Brain pericyte (primary cell): ENCODE measurements around the gene ZFC3H1.

ENCODE experiments used
- DNase-seq: peaks from one replicate; pipeline ENCODE4 v3.0.0-alpha.2; 2012; ENCODE audit warnings: low read depth, low spot score

ZFC3H1 gene

GRCh38 chr12:71671816-71672215 lies 8.2 kb upstream of the ZFC3H1 start:
- DNase-seq = no peak

- no peak for DNase-seq
Observed at GRCh38 chr12:71671311-71671710, 7.7 kb upstream of the ZFC3H1 start.

- no peak for DNase-seq
Observed at GRCh38 chr12:71666259-71666658, 2.6 kb upstream of the ZFC3H1 start.

GRCh38 chr12:71665090-71665463 lies 1.4 kb upstream of the ZFC3H1 start:
- DNase-seq = no peak

- no peak for DNase-seq
Observed at GRCh38 chr12:71664411-71665089, 902 bp upstream of the ZFC3H1 start.

- DNase-seq = no peak
Observed at GRCh38 chr12:71662849-71663560, 643 bp downstream of the ZFC3H1 start.

GRCh38 chr12:71661977-71662530 lies 1.6 kb downstream of the ZFC3H1 start:
- DNase-seq = no peak

- no peak for DNase-seq
Observed at GRCh38 chr12:71656740-71657139, 6.9 kb downstream of the ZFC3H1 start.

GRCh38 chr12:71655907-71656306 lies 7.7 kb downstream of the ZFC3H1 start:
- no peak for DNase-seq

- DNase-seq = no peak
Observed at GRCh38 chr12:71655495-71655894, 8.2 kb downstream of the ZFC3H1 start.

- no peak for DNase-seq
Observed at GRCh38 chr12:71654200-71654599, 9.4 kb downstream of the ZFC3H1 start.

- DNase-seq = no peak
Observed at GRCh38 chr12:71653137-71653536, 10.5 kb downstream of the ZFC3H1 start.

- DNase-seq = no peak
Observed at GRCh38 chr12:71652656-71653055, 11.0 kb downstream of the ZFC3H1 start.

- no peak for DNase-seq
Observed at GRCh38 chr12:71649401-71649800, 14.2 kb downstream of the ZFC3H1 start.

GRCh38 chr12:71648537-71648936 lies 15.1 kb downstream of the ZFC3H1 start:
- DNase-seq = no peak

- no peak for DNase-seq
Observed at GRCh38 chr12:71646512-71646911, 17.1 kb downstream of the ZFC3H1 start.

- no peak for DNase-seq
Observed at GRCh38 chr12:71645268-71645667, 18.4 kb downstream of the ZFC3H1 start.

- no peak for DNase-seq
Observed at GRCh38 chr12:71642264-71642663, 21.4 kb downstream of the ZFC3H1 start.

GRCh38 chr12:71641390-71641789 lies 22.3 kb downstream of the ZFC3H1 start:
- DNase-seq = no peak

- no peak for DNase-seq
Observed at GRCh38 chr12:71640316-71640715, 23.3 kb downstream of the ZFC3H1 start.

GRCh38 chr12:71639341-71639760 lies 24.3 kb downstream of the ZFC3H1 start:
- no peak for DNase-seq

- no peak for DNase-seq
Observed at GRCh38 chr12:71638499-71638898, 25.1 kb downstream of the ZFC3H1 start.

GRCh38 chr12:71636704-71637115 lies 26.9 kb downstream of the ZFC3H1 start:
- peak; percentile 11 for DNase-seq
